D721Med (cell line): Measurements from ENCODE around the gene KCTD4.
A peak's percentile ranks its signal among the peaks of the same experiment; 100 is the strongest.

Experiments used
- DNase-seq: peaks from one replicate; pipeline ENCODE4 v3.0.0; 2011; ENCODE audit warnings: low spot score; ENCODE audit not compliant: insufficient read length
- FAIRE-seq: peaks from 2 replicates; lab custom pipeline; 2011; peaks lifted over from hg19 to GRCh38; lab: Jason Lieb, UNC
- TF ChIP-seq, protein P1 (sequence below): IDR thresholded peaks from 2 replicates; pipeline ENCODE4 v1.5.1; 2012; ENCODE audit warnings: mild to moderate bottlenecking, control low read depth; ENCODE audit not compliant: insufficient read depth; ENCODE audit errors: missing control alignments

KCTD4 gene

DNA sequence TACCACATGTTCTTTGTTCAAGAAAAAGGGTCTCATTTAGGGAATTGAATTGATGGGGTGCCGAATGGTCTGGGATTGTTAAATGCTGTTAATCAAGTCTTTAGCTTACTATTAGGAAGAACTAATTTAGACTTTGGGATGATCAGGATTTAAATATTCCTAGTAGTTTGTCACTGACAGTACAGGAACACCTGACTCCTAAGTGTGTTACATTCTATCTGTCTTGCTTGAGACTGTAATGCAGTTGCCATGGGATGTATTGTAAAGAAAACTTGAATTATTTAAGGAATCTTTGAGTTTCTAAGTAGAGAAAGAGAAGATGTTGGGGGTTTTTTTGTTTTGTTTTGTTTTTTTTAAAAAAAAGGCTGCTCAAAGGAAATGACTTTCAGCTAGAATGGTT lies 17.8 kb upstream of the KCTD4 start:
- no peak for DNase-seq
- FAIRE-seq = peak; percentile 84
- TF ChIP-seq, protein P1, sequence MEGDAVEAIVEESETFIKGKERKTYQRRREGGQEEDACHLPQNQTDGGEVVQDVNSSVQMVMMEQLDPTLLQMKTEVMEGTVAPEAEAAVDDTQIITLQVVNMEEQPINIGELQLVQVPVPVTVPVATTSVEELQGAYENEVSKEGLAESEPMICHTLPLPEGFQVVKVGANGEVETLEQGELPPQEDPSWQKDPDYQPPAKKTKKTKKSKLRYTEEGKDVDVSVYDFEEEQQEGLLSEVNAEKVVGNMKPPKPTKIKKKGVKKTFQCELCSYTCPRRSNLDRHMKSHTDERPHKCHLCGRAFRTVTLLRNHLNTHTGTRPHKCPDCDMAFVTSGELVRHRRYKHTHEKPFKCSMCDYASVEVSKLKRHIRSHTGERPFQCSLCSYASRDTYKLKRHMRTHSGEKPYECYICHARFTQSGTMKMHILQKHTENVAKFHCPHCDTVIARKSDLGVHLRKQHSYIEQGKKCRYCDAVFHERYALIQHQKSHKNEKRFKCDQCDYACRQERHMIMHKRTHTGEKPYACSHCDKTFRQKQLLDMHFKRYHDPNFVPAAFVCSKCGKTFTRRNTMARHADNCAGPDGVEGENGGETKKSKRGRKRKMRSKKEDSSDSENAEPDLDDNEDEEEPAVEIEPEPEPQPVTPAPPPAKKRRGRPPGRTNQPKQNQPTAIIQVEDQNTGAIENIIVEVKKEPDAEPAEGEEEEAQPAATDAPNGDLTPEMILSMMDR = no peak

DNA sequence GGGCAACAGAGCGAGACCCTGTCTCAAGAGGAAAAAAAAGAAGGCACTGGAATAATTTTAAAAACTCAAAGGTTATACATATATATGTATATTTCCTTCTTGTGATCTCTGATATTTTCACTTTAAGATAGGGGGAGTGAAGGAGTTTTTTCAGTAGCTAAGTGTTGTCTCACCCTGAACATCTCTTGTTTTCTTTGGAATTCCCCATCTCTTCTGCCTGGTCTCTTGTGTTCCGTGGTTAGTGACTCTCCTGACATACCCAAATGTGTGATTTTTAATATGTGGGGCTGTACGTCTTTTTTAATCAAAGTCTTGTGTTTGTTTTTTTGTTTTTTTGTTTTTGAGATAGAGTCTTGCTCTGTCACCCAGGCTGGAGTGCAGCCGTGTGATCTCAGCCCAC lies 15.3 kb upstream of the KCTD4 start:
- FAIRE-seq = no peak
- no peak for DNase-seq
- TF ChIP-seq, protein P1 = no peak

DNA sequence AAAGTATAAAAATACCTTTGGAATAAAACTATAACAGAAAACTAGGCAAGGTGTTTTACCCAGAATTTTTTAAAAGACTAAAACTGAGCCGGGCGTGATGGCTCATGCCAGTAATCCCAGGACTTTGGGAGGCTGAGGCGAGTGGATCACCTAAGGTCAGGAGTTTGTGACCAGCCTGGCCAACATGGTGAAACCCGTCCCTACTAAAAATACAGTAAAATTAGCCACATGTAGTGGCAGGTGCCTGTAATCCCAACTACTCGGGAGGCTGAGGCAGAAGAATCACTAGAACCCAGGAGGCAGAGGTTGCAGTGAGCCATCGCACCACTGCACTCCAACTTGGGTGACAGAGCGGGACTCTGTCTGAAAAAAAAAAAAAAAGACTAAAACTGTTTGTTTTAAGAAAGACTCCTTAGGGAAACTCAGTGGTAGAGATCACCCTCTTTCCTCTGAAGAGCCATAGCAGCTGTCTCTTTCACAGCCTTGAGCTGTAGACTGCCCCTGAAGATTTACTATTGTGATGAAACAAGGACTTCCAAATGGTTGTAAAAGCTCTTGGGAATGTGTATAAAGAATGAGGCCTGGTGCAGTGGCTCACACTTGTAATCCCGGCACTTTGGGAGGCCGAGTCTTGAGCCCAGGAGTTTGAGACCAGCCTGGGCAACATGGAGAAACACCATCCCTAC lies 14.7 kb upstream of the KCTD4 start:
- TF ChIP-seq, protein P1 = no peak
- FAIRE-seq (no peak), DNase-seq (no peak)

DNA sequence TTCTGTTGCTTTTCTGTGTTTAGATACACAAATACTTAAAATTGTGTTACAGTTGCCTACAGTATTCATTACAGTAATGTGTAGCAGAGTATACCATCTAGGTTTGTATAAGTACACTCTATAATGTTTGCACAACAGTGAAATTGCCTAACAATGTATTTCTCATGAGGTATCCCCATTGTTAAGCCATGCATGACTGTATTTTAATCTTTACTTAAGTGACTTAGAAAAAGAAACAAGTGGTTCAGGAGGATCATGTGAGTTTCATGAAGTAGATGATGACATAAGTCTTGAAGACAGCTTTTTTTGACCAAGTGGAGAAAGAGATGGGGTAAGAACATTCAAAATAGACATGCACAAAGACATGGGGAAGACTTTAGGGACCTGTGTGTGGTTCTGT lies 8.4 kb upstream of the KCTD4 start:
- DNase-seq (no peak), FAIRE-seq (peak; percentile 29)
- TF ChIP-seq, protein P1 = no peak

DNA sequence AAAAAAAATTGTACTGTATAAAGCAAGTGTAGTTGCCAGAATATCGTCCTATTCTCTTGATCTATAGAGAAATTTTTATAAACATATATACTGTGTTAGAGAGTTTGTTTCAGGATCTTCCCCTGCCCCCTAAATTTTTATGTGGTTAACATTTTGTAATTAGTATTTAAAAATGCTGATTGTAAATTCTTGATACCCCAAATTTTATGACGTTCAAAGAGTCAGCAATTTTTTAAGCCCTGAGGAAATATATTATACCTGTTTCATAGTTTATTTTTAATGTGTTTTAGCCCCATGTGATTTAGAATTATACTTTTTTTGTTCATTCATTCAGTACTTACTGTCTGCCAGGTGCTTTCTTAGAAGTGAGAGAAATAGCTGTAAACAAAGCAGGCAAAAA lies 7.3 kb upstream of the KCTD4 start:
- FAIRE-seq (no peak), DNase-seq (no peak)
- TF ChIP-seq, protein P1 = no peak

DNA sequence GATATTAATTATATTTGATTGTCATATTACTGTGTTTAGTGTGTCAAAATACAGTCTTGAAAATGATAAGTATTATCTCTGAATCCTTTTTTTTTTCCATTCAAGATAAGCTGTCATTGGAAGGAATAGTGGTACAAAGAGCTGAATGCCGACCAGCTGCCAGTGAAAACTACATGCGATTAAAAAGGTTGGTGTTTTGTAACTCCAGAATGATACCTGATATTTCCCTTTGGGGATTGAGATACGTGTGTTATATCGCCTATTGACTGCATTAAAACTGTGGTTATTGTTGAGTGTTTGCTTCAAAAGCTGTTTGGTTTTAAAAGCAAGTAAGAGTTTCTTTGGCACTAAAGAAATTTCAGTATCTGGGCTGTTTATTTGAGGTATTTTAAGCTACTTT lies 6.5 kb upstream of the KCTD4 start:
- no peak for DNase-seq
- TF ChIP-seq, protein P1 = no peak
- FAIRE-seq = no peak

DNA sequence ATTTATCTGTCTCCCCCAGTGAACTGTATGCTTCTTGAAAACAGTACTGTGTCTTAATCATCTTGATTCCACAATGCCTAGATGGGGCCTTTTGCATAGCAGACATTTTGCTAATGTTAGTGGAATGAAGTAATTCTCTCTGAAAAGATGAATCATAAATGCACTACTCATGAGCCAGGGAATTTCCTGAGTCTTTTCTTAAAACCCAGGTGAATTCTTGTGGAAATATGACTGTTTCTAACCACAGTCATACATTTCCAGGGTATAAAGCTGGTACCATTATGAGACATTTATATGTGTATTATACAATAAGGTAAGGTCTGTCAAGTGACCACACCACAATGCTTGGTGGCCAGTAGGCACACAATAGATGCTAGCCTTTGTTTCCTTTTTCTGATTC lies 5.5 kb upstream of the KCTD4 start:
- TF ChIP-seq, protein P1 = no peak
- no peak for FAIRE-seq
- DNase-seq = no peak
